Right lobe of liver (tissue), 4 donors: ENCODE data around the gene PSG11.
"Not testable (repeated sequence)": the region's sequence is repeated elsewhere in the genome, so short reads cannot be mapped to it uniquely, and the experiment has no call there.

Experiments used
- CTCF ChIP-seq, 4 donors: fragments of 200-600 bp in 3 of 4; fragments of 450-650 bp in 1 of 4; IDR thresholded peaks; one replicate each; pipeline versions ENCODE4 v1.5.1 to v1.8.0; 2016 to 2022; ENCODE audit warnings: antibody characterized with exemption in 4 of 4, mild to moderate bottlenecking in 2 of 4
- POLR2A ChIP-seq: fragments of 450-650 bp; IDR thresholded peaks from one replicate; pipeline ENCODE4 v1.6.1; 2017; ENCODE audit warnings: antibody characterized with exemption, mild to moderate bottlenecking
- donor health status: DM: no; HTN: no; CAD: no.
- donor health status: DM: no; HTN: no; CAD: no.
- donor health status: DM: no; HTN: yes; CAD: no.

- peak in 1 of 4 donors; percentile 15 for TF ChIP-seq CTCF (IDR thresholded peaks at IDR 0.05)
- not testable (repeated sequence) for TF ChIP-seq POLR2A
Measured at GRCh38 chr19:43019588-43019987, 6.7 kb downstream of the PSG11 start.
